NCI-H1417 (cell line): Measurements from ENCODE around the gene SLC1A3.

Source experiments
- DNase-seq, 3 experiments: peaks; one replicate each; lab custom pipeline; 2025; lab: John Stamatoyannopoulos, UW

Gene SLC1A3

DNA sequence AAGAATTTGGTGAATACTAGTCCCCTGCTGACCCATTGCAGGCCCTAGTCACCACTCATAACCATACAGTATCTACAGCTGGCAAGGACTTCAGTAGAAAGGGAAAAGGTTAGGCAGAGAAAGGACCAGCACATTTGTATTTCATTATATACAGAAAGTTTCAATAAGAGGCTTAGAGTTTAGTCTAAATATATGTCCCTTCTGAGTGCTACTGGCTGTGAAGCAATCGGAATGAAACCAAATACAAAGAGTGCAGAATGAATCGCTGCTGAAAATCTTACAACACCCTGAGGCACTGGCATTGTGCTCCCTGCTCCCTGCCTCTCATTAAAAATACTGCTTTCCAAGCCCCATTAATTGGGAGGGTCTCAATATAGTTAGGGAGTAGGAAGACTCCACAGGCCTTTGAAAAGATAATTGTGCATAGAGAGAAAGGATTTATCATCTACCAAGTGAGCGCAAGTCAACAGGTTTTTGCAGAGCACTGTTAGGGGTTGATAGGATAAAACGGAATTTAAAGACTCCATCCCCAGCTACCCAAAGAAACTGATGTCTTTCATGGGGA lies 110.8 kb downstream of the SLC1A3 start:
- DNase-seq = peak in 1 of 3 experiments; percentile 24

GRCh38 chr5:36719282-36719681 lies 112.9 kb downstream of the SLC1A3 start:
- DNase-seq = no peak

- DNase-seq = no peak
Observed at GRCh38 chr5:36720688-36721087, 114.3 kb downstream of the SLC1A3 start.

DNA sequence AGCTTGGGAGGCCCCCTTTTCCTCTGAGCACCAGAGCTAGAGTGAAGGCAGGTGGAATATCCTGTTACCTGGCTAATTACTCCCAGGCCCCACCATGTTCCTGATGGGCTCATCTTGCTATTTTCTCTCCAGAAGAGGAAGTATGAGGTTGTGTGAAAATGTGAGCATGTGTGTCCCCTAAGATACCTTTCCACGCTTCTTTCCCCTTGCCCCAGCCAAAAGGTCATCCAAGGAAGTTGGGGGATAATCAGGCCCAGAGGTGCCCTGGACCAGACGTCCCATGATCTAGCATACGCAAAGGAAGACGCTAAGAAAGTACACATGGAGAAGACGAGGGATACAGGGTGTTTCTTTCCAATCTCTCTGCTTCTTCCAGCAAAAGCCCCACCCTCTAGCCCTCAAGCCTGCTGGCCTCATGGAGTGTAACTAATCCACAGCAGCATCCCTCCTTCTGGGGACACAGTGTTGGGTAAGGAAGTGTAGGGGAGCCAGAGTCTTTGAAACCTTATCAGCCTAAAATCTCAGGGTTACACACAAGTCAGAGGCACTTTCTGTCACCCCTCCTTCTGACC lies 115.3 kb downstream of the SLC1A3 start:
- no peak for DNase-seq

- no peak for DNase-seq
Observed at GRCh38 chr5:36722900-36723299, 116.5 kb downstream of the SLC1A3 start.

DNA sequence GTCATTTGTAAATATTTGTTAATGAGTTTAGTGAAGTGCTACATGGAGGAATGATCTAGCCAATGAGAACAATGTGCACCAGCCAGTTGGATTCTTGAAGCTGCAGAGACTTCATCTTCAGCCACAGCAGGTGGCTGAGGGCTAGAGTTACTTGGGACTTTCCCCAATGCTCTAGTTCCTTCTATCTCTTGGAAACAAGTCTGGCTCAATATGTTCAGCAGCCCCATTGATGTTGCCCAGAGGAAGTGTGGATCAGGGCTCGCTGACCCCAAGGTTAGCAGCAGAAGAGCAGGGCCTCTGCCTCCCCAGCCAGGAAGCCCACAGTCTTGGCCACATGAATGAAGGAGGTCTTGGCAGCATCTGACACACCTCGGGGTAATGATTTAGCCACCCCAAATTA lies 117.5 kb downstream of the SLC1A3 start:
- DNase-seq = no peak

GRCh38 chr5:36724467-36725332 lies 118.3 kb downstream of the SLC1A3 start:
- DNase-seq = peak in 1 of 3 experiments; percentile 43

DNA sequence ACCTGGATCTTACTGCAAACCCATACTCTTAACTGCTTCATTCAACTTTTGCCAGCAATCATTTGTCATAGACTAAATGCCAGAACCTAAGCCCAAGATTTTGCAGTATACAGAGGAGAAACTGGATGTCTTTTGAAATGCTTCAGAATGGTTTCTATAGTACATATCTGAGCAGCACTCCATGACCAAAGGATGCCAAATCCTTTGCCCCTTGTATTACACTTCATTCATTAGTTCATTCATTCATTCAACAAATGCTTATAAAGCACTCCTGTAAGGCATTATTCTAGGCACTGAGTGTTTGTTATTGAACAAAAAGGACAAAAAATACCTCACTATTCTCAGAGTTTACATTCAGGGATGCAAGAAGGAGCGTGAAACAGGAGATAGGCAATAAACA lies 119.9 kb downstream of the SLC1A3 start:
- DNase-seq = no peak

GRCh38 chr5:36726767-36727166 lies 120.4 kb downstream of the SLC1A3 start:
- no peak for DNase-seq

DNA sequence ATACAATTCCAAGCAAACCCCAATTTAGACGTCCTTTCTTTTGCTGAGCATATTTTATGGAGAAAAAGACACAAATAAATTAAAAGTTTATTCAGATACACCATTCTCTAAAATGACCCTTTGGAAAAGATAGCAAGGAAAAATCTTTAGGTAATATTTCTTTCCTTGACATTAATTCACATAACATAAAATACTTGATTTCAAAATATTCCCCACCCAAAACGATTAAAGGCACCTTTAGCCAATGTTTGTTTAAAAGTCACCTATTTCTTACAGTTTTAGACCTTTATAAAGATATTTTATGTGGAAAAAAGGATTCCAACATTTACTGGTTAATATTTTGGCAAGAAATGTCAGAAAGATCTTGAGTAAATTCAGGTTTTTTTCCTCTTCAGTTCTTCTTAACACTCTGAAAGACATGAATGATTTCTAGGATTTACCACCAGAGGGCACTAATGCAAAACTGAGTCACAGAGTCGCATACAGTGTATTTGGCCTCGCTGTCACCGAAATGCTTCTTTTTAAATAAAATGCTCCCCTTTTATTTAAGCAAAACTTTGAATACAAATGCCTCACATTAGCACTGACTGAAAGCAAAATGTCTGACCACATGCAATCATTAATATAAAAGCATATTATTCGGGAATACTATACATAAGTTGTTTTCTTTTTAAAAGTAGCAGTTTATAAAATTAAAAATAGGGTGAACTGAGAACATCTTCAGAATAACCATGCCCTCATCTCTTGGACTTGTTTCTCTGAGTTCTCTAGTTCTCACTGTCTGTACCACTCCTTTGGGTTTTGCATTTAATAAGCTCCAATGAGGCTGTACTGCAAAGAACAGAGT lies 122.5 kb downstream of the SLC1A3 start:
- DNase-seq = peak; percentile 40 to 87 (median 79)

- DNase-seq = peak in 2 of 3 experiments; percentile 78 to 92
Observed at GRCh38 chr5:36730537-36731216, 124.3 kb downstream of the SLC1A3 start.

DNA sequence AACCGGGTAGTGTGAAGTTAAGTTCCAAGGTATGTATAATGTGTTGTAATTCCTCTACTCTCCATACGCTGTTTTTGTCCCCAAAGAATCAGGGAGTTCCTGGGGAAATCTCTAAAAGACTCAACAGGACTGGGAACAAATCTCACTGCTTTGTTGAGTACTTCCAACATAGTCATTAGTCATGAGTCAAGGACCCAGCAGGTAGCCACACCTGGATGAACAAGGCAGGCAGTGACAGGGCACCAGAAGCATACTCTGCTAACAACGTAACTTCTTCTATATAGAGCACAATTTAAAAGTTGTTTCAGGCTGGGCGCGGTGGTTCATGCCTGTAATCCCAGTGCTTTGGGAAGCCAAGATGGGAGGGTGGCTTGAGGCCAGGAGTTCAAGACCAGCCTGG lies 126.8 kb downstream of the SLC1A3 start:
- DNase-seq = peak in 2 of 3 experiments; percentile 52 to 74

GRCh38 chr5:36734422-36734821 lies 128.0 kb downstream of the SLC1A3 start:
- peak in 2 of 3 experiments; percentile 29 to 61 for DNase-seq

DNA sequence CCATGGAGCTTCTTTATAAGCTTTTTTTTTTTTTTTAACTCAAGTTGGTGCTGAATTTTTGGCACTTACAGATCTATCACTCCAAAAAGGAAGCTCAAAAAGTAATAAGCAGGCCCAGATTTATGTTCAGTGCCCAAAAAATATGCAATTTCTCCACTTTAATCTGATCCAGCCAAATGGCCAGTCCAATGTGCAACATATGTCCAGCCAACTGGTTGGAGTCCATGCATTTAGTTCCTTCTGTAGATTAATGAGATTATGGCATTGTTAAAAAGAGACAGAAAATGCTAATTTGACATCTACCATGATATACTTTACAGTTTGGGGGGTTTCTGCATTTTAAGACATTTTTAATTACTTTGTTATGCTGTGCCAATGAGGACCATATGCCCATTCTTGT lies 129.5 kb downstream of the SLC1A3 start:
- no peak for DNase-seq
